ENCODE results near the gene ITGAD.
"Not testable (repeated sequence)": the region's sequence is repeated elsewhere in the genome, so short reads cannot be mapped to it uniquely, and the experiment has no call there.

Gene ITGAD

DNA sequence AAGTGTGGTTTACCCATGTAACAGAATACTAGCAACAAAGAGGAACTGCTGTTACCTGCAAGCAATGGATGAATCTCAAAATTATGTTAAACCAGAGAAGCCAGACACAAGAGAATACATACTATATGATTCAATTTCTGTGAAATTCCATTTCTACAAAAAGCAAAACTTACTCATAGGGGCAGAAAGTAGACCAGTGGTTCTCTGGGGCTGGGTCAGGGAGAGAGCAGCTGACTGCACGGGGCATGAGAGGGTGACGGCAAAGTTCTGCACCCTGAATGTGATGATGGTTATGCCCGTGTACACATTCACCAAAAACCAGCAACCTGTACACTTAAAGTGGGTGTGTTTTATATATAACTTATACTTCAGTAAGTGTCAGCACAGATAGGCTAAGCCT is 46.4 kb downstream of the ITGAD start:
- Histone ChIP-seq H3F3A (ENCODE audit: control insufficient read depth, insufficient read depth) (0 out of 2 replicates have a peak, but pooled peaks cover 2% of the 10 kb centered on the region), H4K20me1 (ENCODE audit: control insufficient read depth, insufficient read depth, low read depth, low read length) (no peaks in the 10 kb centered on the region), H3K9me2 (replicated peaks; ENCODE audit: control insufficient read depth, low read length) (no peaks in the 10 kb centered on the region), H3K79me2 (ENCODE audit: control insufficient read depth, low read length) (no peaks in the 10 kb centered on the region), H3K36me3 (ENCODE audit: control insufficient read depth, low read length) (no peaks in the 10 kb centered on the region), H3K27ac (ENCODE audit: low read depth, low read length) (no peak overlapping the region), H3K4me2 (ENCODE audit: low read length) (peak overlapping the region; percentile 72), H3K4me1 (ENCODE audit: control insufficient read depth, low read length) (peaks cover 28% of the 10 kb centered on the region), H3K9me3 (ENCODE audit: control insufficient read depth, insufficient read depth, low read length) (no peaks in the 10 kb centered on the region), H3K4me3 (ENCODE audit: low read length) (peak overlapping the region; percentile 55), H3K27me3 (ENCODE audit: control insufficient read depth, low read length) (no peaks in the 10 kb centered on the region)
- TF ChIP-seq, protein P1, sequence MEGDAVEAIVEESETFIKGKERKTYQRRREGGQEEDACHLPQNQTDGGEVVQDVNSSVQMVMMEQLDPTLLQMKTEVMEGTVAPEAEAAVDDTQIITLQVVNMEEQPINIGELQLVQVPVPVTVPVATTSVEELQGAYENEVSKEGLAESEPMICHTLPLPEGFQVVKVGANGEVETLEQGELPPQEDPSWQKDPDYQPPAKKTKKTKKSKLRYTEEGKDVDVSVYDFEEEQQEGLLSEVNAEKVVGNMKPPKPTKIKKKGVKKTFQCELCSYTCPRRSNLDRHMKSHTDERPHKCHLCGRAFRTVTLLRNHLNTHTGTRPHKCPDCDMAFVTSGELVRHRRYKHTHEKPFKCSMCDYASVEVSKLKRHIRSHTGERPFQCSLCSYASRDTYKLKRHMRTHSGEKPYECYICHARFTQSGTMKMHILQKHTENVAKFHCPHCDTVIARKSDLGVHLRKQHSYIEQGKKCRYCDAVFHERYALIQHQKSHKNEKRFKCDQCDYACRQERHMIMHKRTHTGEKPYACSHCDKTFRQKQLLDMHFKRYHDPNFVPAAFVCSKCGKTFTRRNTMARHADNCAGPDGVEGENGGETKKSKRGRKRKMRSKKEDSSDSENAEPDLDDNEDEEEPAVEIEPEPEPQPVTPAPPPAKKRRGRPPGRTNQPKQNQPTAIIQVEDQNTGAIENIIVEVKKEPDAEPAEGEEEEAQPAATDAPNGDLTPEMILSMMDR (IDR thresholded peaks at IDR 0.05; ENCODE audit: low read depth, low read length, poor library complexity, severe bottlenecking), result no peak
- no peak for TF ChIP-seq EZH2phosphoT487 (IDR thresholded peaks at IDR 0.05; ENCODE audit: borderline replicate concordance, low read length)

DNA sequence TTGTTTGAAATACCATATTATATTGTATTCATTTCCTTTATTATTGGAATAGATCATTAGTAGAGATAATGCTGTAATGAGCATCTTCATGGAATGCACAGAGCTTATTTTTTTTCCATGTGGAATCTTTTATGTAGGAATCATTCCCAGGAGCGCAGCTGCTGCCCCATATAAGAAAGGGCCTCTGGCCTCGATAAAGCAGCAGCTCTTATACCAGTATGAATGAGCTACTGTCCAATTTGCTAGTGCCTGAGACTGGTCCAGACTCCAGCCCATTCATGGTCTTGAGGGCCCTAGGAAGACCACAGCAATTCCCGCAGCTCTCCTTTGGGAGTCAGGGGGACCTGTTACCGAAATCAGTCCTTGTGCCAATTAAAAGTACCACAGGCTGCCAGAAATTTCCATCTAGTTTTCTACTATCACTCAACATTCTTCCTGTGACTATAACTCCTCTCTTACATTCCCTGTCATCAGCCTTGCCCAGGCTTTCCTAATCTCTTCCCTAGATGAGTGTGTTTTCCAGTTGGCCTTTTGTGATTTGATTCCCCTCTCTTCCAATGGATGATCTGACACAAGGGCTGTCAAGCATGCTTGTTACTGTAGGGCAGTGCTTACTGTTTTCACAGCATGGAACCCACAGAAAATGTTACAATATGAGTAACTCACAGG is 47.5 kb downstream of the ITGAD start:
- no peaks in the 10 kb centered on the region for H3K9me3 ChIP-seq (ENCODE audit: control insufficient read depth, insufficient read depth, low read length)
- H3K36me3 ChIP-seq (ENCODE audit: control insufficient read depth, low read length), result no peaks in the 10 kb centered on the region
- no peaks in the 10 kb centered on the region for H3K79me2 ChIP-seq (ENCODE audit: control insufficient read depth, low read length)
- H3K9me2 ChIP-seq (replicated peaks; ENCODE audit: control insufficient read depth, low read length), result no peaks in the 10 kb centered on the region
- H3K4me1 ChIP-seq (ENCODE audit: control insufficient read depth, low read length), result peaks cover 28% of the 10 kb centered on the region
- H3F3A ChIP-seq (ENCODE audit: control insufficient read depth, insufficient read depth), result 0 out of 2 replicates have a peak, but pooled peaks cover 2% of the 10 kb centered on the region
- no peak overlapping the region for H3K27ac ChIP-seq (ENCODE audit: low read depth, low read length)
- no peak overlapping the region for H3K4me2 ChIP-seq (ENCODE audit: low read length)
- no peaks in the 10 kb centered on the region for H4K20me1 ChIP-seq (ENCODE audit: control insufficient read depth, insufficient read depth, low read depth, low read length)
- TF ChIP-seq, protein P1 (IDR thresholded peaks at IDR 0.05; ENCODE audit: low read depth, low read length, poor library complexity, severe bottlenecking), result no peak
- no peak for TF ChIP-seq EZH2phosphoT487 (IDR thresholded peaks at IDR 0.05; ENCODE audit: borderline replicate concordance, low read length)
- no peaks in the 10 kb centered on the region for H3K27me3 ChIP-seq (ENCODE audit: control insufficient read depth, low read length)
- no peak overlapping the region for H3K4me3 ChIP-seq (ENCODE audit: low read length)

DNA sequence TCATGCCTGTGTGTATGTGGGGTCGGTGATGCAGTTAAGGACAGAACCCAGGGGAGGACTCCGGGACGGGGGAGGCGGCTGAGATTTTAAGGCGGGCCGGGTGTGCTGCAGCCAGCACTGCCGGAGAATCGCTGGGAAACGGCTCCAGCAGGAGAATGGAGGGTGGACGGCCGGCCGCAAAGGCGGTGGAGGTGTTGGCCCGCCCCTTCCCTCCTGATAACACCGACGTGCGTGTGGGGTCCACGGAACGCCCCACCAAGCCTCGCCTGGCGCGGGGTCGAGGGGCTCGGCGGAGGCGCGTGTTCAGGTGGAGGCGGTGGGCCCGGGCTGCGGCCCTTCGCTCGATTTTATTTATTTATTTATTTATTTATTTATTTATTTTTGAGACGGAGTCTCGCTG is 48.8 kb downstream of the ITGAD start:
- Histone ChIP-seq H3K4me3 (ENCODE audit: low read length) (no peak overlapping the region), H3K27ac (ENCODE audit: low read depth, low read length) (no peak overlapping the region)

DNA sequence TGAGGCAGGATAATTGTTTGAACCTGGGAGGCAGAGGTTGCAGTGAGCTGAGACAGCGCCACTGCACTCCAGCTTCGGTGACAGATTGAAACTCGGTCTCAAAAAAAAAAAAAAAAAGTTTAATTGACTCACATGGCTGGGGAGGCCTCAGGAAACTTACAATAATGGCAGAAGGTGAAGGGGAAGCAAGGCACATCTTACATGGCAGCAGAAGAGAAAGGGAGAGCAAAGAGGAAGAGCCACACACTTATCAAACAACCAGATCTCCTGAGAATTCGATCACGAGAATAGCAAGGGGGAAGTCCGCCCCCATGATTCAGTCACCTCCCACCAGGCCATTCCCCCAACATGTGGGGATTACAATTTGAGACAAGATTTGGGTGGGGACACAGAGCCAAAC is 52.8 kb downstream of the ITGAD start:
- not testable (repeated sequence) for H3K4me3 ChIP-seq (ENCODE audit: low read length); H3K9me2 ChIP-seq (replicated peaks; ENCODE audit: control insufficient read depth, low read length); H3K79me2 ChIP-seq (ENCODE audit: control insufficient read depth, low read length); H3K27me3 ChIP-seq (ENCODE audit: control insufficient read depth, low read length); H3F3A ChIP-seq (ENCODE audit: control insufficient read depth, insufficient read depth); H3K4me2 ChIP-seq (ENCODE audit: low read length); H3K27ac ChIP-seq (ENCODE audit: low read depth, low read length); H3K36me3 ChIP-seq (ENCODE audit: control insufficient read depth, low read length); H3K4me1 ChIP-seq (ENCODE audit: control insufficient read depth, low read length); H4K20me1 ChIP-seq (ENCODE audit: control insufficient read depth, insufficient read depth, low read depth, low read length); H3K9me3 ChIP-seq (ENCODE audit: control insufficient read depth, insufficient read depth, low read length)

More for the DNA sequence above, 48.8 kb downstream of the ITGAD start:
- Histone ChIP-seq H3K79me2 (ENCODE audit: control insufficient read depth, low read length) (no peaks in the 10 kb centered on the region), H3F3A (ENCODE audit: control insufficient read depth, insufficient read depth) (0 out of 2 replicates have a peak, but pooled peaks cover 2% of the 10 kb centered on the region), H3K9me2 (replicated peaks; ENCODE audit: control insufficient read depth, low read length) (no peaks in the 10 kb centered on the region), H3K36me3 (ENCODE audit: control insufficient read depth, low read length) (no peaks in the 10 kb centered on the region), H3K27me3 (ENCODE audit: control insufficient read depth, low read length) (no peaks in the 10 kb centered on the region), H3K9me3 (ENCODE audit: control insufficient read depth, insufficient read depth, low read length) (no peaks in the 10 kb centered on the region), H4K20me1 (ENCODE audit: control insufficient read depth, insufficient read depth, low read depth, low read length) (no peaks in the 10 kb centered on the region), H3K4me2 (ENCODE audit: low read length) (no peak overlapping the region), H3K4me1 (ENCODE audit: control insufficient read depth, low read length) (peaks cover 28% of the 10 kb centered on the region)
- TF ChIP-seq, protein P1 (IDR thresholded peaks at IDR 0.05; ENCODE audit: low read depth, low read length, poor library complexity, severe bottlenecking), result no peak
- no peak for TF ChIP-seq EZH2phosphoT487 (IDR thresholded peaks at IDR 0.05; ENCODE audit: borderline replicate concordance, low read length)
